HG02759 (cell line): ENCODE measurements around the gene RBMY1J.
"Not testable (repeated sequence)": the region's sequence is repeated elsewhere in the genome, so short reads cannot be mapped to it uniquely, and the experiment has no call there.

Experiments used
- ATAC-seq: cut with Tn5 transposase; IDR thresholded peaks from one replicate; pipeline ENCODE4 v1.9.1; 2021; ENCODE audit warnings: mild to moderate bottlenecking, moderate library complexity; ENCODE audit not compliant: unreplicated experiment

Gene RBMY1J

GRCh38 chrY:22403110-22403509 is at the start of gene RBMY1J:
Gene RBMY1J, plus strand, starts transcription at chrY:22403410. Its CDS starts 2,038 bp downstream, at chrY:22405448.
- not testable (repeated sequence) for ATAC-seq

GRCh38 chrY:22367416-22367815 is 35.8 kb upstream of the RBMY1J start:
- ATAC-seq: no peak

DNA sequence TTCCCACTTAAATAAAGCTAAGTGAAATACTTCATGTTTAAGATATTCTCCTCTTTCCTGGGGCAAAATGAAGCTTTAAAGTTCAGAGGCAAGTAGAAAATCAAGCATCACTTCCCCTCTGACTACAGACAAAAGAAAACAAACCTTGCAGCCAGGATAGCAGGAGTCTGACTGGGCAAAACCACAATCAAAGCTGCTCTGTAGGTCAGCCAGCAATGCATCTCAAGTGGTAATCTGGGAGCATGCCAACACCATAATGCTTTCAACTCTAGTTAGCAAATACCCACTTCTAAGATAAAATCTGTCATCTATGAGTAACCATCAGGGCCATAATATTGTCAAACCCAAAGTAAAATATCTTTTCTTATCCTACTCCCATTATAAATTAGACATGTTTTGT is 32.6 kb upstream of the RBMY1J start:
- ATAC-seq: no peak

DNA sequence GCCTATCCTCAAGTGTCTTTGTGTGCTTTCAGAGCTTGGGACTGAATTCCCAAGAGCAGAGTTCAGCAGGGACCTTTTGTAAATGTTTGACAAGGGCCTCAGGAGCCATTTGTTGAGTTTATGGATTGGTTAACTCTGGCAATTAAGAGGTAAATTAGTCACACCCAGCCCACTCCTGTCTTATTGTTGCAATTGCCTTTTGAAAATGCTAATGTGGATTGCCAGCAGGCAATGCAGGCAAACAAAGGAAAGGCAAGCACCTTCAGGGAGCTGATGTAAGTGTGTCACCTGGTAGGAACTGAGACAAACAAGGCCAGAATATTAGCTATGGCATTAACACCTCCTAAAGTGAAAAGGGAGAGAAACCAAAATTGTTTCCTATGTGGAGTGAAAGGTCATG is 29.7 kb upstream of the RBMY1J start:
- no peak for ATAC-seq

DNA sequence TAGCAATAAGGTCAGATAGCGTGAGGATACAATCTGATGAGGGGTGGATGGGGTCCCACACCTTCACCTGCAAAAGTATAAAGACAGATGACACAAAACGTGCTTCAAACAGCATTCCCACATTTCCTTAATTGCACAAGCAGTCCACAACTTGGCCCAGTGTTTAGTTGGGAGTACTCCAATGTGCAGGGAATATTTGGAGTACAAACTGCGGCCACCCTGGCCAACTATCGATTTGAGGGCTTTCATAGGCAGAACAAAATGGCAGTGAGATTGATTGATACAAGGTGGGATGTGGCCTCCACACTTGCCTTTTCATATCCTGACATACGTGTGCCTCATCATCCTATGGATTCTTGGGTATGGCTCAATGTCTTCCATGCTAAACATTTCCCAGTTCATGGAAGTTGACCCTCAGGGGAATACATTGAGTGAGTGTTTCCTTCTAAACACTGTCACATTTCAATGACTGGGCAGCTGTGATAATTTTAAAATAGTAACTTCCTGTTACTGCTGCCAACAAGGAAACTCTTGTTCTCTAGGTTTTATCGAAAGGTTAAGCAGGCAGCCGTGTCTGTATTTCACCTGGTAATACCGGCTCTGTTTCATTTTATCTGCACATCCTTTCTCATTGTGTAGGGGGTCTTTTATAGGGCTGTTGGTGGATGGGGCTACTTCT is 41.6 kb downstream of the RBMY1J start:
- ATAC-seq: not testable (repeated sequence)

GRCh38 chrY:22455522-22455921 is 52.3 kb downstream of the RBMY1J start:
- ATAC-seq: not testable (repeated sequence)

DNA sequence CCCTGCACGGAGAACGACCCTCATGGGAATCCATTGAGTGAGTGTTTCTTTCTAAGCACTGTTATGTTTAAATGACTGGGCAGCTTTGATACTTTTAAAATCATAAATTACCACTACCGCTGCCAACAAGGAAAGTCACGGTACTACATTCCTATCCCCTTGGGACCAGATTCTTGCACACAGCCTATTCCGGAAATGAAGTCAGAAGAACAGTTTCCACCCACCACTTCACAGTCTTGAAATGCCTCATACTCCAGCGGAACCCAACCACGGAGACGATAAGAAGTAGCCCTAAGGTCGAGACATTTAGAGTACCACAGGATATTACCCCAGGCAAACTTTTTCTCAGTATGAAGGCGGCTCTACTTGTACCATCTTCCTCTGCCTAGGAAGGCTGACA is 58.8 kb downstream of the RBMY1J start:
- not testable (repeated sequence) for ATAC-seq
